Activated CD8-positive, alpha-beta memory T cell treated with anti-CD3 and anti-CD28 coated beads, Interleukin-2, amount 50 U/mL, for 24 hours (primary cell): ENCODE measurements around the gene MBL2.

ENCODE experiments used
- DNase-seq: peaks from one replicate; pipeline ENCODE4 v3.0.0-alpha.2; 2020; ENCODE audit errors: extremely low read depth

The MBL2 gene

DNA sequence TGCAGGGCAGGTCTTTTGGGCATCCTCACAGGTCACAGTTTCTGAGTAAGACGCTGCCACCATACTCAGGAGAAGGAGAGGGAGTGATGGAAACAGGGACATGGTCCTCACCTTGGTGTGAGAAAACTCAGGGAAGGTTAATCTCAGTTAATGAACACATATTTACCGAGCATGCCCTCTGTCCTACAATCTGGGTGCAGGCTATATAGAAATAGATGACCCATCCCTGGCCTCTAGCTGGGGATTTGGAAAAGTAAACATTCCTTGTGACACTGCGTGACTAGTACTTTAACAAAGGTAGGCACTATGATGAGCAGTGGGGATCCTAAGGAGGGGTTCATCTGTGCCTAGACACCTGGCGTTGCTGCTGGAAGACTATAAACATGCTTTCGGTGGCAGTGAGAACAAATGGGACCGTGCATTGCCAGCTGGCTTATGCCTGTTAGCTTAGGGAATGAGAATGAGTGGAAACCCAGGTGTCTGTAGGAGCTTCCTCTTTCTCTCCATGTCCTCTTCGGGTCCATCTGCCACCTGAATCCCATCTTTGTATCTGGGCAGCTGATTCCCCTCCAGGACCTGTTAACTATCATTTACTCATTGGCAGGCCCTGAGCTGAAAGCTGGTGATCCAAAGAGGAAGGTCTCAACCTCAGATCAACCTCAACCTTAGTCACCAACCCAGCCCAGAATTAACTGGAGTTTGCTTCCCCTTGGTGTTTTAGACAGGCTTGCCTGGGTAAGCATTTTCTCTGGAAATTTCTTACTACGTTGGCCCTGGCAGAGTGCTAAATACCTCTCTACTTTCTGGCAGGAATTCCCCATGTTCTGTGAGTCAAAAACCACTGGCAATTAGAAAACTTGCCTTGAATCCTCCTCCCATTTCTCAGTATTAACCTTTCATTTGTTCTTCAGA lies 794 bp downstream of the MBL2 start:
- DNase-seq: no peak

DNA sequence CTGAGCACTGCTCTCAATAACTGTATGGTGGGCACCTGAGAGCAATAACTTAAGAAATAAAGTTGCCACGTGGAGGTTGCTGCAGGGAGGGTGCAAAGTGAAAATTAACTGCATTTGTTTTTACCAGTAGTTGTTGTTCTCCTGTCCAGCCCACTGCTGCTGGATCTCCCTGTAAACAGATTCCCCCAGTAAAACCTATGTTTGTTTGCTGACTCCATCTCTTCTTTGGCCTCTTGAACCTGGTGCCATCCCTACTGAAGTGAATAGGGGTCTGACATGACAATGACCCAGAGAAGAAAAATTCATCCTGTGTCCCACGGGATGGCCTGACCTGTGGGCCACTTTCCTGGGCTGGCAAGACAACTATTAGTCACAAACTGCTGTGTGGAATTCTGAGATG lies 1.7 kb downstream of the MBL2 start:
- no peak for DNase-seq

DNA sequence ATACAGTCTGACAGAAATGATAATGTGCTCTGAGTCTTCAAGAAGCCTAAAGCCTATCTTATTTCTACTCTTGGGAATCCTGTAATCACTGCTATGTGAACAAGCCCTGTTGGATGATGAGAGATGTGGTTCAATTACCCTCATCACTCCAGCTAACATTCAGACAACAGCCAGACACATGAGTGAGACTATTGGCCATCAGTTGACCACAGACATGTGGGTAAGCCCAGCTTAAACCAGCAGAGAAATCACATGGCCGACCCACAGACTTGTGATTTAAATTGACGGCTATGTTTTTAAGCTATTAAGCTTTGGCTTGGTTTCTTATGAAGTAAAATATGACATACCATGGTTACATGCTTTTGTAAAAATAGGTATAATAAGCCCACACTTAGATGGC lies 2.6 kb downstream of the MBL2 start:
- no peak for DNase-seq

DNA sequence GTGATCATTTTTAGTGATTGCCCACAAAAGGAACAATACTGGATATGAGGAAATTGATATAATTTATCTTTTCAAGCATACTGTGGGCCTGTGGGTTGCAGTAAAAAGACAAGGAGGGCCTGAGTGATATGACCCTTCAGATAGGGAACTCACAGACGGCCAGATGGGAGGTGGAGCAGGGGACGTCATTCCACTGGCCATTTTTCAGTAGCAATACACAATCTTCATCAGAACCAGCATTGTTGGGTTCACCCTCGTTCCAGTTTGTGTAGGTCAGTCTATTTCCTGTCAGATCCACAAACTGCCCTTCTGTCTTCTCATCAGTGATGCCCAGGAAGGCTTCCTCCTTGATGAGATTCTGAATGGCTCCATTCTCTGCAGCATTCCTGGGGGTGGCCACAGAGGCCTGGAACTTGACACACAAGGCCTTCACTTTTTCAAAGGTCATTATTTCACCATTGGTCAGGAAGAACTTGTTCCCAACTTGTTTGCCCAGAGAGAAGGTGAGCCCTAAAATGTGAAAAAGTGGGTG lies 4.5 kb downstream of the MBL2 start:
- DNase-seq: no peak

DNA sequence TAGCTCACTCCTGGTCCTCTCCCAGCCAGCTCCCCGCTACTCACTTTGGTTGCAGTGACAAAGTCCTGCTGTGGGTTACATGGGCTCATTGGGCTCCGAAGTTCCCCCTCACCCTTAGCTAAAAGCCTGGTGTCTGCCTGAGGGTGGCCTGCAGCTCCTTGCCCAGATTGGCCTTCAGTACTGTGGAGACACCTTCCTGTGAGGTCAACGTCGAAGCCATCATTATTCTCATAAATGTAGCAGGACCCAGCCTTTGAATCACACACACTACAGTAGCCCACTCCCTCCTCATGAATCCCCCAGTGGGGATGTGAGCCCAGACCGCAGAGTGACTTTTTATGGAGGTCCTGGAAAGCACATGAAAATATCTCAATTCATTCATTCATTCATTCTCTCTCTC lies 10.5 kb downstream of the MBL2 start:
- no peak for DNase-seq

DNA sequence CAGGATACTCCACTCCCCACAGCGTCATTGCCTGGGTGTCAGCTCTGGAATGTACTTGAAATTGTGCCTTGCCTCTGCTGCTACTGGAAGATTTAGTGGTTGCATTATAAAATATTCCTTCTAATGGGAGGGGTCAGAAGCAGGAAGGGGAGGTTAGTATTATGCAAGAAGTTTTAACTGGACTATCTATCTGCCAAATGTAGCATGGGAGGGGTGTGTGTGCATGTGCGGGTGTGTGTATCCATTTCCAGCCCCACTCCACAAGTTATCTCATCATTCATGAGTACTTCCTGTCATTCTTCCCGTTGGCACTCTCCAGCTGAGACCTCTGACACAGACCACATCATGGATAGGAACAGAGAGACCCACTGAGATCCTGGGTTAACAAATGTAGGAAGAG lies 13.4 kb downstream of the MBL2 start:
- DNase-seq: no peak

DNA sequence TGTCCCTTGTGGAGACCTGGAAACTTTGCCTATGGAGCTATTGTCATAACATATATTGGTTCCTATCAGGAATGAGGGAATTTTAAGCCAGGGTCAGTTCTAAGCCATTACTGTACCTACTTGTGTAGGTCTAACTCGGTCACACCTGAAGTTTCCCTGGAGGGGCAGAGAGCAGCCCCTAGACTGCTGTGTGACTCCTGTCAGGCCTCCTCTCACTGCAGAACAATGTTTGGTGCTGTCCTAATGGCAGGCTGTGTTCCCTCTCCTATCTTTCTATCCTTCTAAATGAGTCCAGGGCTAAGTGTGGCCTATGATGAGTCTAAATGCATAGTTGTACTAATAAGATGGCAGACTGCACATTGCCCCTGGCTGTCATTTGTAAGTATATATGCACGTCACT lies 14.2 kb downstream of the MBL2 start:
- DNase-seq: no peak

DNA sequence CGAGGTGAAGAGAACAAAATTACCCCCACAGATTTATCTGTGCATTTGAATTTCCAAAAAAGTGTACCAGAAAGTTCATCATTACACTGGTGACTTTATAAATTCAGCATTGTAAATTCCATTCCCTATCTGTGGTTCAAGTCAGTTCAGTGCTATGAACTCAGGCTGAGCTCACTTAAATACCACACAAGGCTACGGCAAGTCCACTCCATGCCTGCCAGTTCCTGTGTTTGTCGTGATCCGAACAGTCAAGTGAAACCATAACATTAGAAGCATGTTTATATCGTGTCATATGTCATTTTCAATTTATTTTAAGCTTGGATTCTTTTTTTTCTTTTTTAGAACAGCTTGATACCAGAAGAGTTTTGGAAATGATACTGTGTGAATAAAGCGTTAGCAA lies 14.8 kb downstream of the MBL2 start:
- no peak for DNase-seq

DNA sequence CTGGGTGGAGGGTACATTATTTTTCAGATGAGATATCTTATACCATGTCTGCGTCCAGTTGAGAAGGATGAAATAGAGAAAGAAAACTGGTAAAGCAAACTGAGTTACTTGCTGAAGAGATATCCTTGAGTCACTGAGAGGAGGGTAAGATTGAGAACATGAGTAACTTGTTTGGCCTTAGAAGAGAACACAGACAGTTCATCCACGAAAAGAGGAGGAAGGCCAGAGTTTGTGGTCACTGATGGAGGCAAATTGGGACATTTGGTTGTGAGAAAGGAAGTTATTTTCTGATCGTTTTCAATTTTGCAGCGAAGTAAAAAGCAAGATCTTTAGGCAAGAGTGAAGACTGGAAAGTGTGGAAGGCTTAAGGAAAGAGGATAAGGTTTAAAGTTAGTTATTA lies 15.6 kb downstream of the MBL2 start:
- no peak for DNase-seq

DNA sequence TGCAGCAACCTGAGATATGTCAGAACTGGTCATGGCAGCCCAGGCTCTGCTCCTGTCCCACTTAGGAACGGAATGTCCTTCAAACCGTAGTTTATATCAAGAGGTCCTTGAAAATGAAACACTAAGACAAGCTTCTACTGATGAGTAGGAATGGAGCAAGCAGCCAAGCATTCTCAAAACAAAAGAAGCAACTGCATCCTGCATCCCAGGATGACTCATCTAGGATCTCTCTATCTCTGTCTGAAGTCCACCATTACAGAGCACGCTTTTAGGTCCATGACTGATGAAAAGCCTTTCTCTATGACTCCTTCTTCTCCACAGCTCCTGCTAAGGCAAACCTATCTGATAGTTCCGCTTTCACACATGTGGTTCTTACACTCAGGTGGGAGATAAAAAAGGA lies 16.3 kb downstream of the MBL2 start:
- DNase-seq: no peak

DNA sequence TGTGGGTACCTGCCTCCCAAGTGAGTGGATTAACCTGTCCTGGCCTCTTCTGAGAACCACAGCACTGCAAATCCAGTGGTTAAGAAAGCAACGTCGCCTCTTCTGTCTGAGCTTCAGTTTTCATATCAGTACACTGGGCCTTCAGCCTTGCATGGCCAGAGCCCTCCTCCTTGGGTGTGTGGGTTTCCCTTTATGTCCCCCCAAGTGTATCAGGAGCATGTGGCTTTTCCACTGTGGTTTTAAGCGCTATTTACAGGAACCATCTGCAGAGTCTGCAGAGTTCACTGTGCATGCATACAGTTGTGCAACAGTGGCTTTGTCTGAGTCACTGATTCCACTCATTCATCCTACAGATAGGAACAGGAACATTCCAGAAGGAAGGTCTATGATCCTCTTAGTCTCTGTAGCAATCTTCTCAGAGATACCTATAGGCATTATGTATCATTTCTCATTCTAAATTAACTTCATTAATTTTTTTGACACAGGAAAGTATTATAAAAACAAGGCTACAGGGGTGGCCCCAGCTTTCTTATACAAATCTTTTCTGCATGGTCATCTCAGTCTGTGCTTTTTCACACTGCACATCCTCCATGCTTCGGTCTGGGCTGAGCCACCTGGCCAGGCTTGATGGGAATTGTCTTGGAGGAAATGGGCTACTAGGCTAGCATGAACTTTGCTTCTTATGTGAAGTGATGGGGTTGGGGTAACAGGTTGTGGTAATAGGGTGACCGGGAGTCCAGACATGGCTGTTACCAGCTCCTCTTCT lies 17.1 kb downstream of the MBL2 start:
- DNase-seq: no peak

DNA sequence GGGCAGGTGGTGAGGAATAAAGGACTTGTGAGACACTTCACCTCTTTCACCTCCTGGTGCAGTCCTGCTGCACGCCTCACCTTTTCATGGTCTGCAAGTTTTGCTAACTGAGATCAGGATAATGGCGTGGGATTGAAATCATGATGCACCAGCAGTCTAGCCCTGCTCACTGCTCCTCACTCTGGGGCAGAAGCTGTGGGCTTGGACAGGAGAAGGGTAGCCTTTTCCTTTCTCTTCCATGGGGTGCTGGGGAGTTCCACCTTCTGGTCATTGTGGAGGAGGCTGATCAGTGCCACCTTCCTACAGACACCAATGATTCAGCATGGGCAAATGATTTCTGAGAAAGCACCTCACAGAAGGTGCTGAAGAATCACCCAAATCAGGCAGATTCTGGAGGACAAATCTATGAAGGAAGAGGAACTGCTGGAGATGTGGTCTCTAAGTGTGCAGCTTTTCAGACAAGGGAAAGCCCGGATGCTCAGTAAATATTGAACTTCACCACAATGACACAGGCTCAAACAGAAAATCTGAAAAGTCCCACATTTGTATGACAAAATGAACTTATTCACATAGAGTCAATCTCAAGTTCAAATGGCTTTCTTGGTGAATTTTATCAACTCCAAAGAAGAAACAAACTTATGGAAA lies 19.7 kb downstream of the MBL2 start:
- no peak for DNase-seq

DNA sequence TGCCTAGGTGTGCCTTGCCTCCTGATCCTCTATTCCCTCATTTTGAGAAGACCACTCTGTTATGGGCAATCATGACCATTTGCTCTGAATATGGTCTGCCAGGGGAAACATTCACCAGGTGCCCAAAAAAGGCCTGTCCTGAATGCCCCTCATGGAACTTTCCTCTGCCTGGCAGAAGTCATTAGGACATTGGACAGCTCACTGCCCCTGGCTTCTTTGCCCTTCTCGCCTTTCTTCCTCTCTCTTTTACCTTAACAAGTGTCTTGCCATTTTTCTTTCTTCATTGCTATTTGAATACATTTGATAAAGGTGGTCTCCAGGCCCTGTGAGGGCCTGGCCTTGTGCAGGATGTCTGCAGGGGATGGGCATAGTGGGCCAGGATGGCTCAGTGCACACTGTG lies 20.3 kb downstream of the MBL2 start:
- DNase-seq: no peak

DNA sequence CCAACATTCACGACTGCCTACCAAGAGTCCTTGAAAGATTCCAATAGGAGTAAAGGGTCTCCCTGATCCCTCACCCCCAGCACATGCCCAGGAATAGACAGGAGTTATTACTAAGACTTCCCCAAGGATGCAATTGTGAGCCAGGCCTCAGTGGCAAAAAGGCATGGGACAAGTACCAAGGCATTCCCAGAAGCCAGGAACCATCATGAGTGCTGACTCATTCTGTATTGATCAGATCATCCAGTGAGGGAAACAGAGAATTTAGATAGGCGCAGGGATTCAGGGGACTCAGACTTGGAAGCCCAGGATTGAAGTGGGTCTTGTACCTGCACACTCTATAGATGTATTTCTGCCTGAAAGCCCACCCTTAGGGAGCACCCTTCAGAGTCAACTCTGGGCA lies 21.2 kb downstream of the MBL2 start:
- no peak for DNase-seq

DNA sequence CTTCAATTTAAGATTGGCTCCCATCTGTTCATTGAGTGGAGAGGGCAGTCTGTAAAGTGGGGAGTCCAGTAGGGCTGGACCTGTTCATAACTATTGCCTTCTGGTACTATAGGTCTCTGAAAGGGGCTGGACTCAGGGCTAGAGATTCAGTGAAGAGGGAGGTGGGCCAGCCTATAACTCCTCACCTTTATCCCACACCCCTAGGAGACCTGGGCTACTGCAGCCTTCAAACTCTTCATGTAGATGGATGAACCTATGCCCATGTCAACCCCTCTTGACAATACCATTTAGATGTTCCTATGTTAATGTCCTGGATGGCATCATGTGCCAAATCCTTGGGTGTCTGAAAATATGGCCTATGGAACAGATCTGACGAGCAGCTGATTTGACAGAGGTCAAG lies 22.0 kb downstream of the MBL2 start:
- no peak for DNase-seq

DNA sequence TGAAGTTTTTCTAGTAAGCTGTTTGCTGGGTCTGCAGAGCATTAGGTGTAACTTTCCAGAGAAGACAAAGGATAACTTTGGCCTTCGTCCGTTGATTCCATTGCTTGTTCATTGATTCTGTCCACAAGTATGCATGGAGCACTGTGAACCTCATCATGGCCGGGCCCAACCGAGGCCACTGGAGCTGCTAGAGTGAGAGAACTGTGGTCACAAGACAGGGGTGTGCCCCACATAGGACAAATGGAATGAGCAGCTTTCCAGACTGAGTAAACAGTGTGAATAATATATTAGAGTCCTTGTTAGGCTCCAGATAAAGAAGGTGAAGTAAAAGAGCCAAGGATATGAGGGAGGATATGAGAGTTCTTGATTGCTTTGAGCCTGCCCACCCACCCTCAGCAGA lies 24.9 kb downstream of the MBL2 start:
- DNase-seq: no peak

DNA sequence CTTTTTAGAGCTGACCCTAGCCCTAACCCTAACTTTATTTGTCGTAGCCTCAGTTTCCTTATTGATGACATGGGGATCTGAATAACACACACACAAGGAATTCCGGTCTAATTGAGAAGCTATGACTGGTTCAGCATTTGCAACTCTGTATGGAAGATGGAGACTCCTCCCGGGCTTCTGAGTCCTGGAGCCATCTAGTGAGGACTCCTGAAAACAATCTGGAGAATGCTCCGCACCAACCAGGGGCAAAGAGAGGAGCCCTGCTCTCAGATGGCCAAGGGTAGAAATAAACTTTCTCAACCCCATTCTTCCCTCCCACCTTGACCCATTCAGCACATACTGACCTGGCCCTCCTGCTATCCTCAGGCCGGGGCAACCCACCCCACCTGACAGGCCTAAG lies 26.4 kb downstream of the MBL2 start:
- DNase-seq: no peak

DNA sequence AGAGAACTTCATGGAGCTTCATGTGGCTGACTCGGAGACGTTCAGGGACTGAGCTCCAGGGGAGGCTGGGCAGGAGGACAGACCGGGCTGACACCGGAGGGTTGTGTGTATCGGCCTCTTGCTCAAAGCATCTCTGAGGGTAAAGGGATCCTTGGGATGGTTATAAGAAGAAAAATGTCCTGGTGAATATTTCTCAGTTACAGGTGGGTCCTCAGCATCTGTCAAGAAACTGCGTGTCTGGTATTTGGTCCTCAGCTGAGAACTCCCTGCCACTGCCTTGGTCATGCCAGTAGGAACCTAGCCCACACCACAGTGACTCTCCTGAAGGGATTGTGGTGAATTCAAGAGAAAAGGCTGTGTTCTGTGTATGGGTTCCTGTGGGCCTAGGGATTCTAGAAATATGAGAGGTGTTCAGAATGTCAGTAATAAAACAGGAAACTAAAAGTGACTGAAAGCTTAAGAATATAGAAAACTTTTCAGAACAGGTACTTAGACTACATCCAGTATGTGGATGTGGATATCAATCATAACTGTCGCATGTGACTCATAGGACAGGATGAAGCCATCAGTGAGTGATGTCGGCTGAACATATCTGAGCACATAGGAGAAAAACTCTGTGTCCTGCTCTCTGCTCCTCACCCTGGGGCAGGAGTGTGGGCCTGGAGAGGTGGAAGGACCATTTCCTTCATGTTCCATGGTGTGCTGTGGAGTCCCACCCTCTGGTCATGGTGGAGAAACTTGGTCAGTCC lies 28.4 kb downstream of the MBL2 start:
- DNase-seq: no peak

DNA sequence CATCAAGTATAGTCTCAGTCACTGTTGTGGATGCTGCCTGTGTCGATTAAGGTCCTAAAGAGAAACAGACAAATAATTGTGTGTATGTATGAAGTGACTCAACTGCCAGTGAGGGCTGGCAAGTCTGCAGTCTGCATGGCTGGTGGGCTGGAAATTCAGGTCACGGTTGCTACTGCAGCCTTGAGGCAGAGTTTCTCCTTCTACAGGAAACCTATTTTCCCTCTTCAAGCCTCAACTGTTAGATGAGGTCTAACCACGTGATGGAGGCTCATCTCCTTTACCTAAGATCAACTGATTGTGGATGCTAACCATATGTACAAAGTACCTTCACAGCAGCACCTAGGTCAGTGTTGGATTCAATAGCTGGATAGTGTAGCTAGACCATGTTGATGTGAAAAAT lies 29.9 kb downstream of the MBL2 start:
- no peak for DNase-seq

DNA sequence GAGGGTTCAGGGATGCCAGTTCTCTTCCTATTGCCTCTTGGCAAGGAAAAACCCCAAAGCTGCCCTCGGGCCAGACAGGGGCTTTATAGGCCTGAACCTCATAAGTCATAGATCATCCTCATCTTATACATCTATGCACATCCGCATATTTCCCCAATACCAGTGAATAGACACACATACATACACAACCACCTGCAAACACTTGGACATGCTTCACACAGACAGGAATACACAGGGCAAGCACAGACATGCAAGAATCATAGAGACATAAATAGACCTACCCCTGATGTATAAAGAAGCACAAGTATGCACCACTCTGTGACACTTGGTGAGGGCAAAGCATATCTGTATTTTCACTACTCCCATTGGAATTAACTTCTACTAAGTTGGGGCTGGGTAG lies 30.7 kb downstream of the MBL2 start:
- DNase-seq: no peak

DNA sequence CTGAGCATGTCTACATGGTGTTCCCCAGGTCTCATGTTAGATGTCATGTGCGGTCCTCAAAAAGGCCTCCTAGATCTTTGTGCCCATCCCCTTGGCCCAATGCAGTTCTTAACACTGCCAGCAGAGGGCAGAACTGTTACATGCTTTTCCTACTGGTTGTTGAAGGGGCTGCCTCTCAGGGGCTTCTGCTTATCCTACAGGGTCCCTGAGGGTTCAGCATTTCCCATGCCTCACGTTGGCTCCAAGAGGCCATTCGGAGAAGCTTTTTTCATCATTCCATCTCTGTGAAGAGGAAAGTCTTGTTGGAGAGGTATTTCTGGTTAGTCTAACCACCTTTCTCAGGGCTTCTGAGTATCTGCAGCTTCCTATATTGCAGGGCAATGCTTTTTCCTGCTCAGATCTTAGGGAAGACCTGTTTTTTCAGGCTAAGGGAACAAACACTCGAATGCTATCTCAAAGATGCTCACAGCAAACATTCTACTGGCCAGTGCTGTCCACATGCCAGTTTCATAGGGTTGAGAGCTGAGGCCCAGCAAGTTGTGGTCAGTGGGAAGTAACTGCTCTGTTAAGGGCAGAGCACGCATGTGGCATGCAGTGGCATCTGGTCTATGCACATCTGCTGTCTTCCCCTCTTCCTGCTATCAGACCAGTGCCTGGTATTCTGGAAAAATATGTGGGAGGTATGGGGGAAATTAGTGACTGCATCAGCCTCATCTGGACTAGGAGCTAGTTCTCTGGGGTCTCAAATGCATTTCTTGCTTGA lies 31.5 kb downstream of the MBL2 start:
- no peak for DNase-seq
